IMR-90 (cell line): ENCODE results near the gene CDH23.

Experiments
- CEBPB ChIP-seq: IDR thresholded peaks from 2 replicates; pipeline ENCODE4 v1.6.1; 2012; ENCODE audit warnings: low read depth, low read length, improper control_type of control experiment
- CTCF ChIP-seq: conservative IDR thresholded peaks from 2 replicates; pipeline ENCODE4 v1.5.1; 2012; ENCODE audit warnings: mild to moderate bottlenecking, low read depth, low read length, improper control_type of control experiment
- ELK1 ChIP-seq: fragments of 150-350 bp; IDR thresholded peaks from 2 replicates; pipeline ENCODE4 v1.6.1; 2016; ENCODE audit warnings: low read depth, mild to moderate bottlenecking, low read length, moderate library complexity, borderline replicate concordance
- FOS ChIP-seq: fragments of 150-350 bp; IDR thresholded peaks from 2 replicates; pipeline ENCODE4 v1.6.1; 2016; ENCODE audit warnings: low read depth, low read length
- MXI1 ChIP-seq: IDR thresholded peaks from 2 replicates; pipeline ENCODE4 v1.6.1; 2012; ENCODE audit warnings: low read depth, mild to moderate bottlenecking, low read length, moderate library complexity, borderline replicate concordance
- POLR2A ChIP-seq: IDR thresholded peaks from 2 replicates; pipeline ENCODE4 v1.6.1; 2012; ENCODE audit warnings: mild to moderate bottlenecking, low read depth, low read length
- SMC3 ChIP-seq: fragments of 150-350 bp; IDR thresholded peaks from 2 replicates; pipeline ENCODE4 v1.6.1; 2016; ENCODE audit warnings: low read depth, mild to moderate bottlenecking, antibody characterized with exemption, low read length, moderate library complexity
- USF2 ChIP-seq: fragments of 150-350 bp; IDR thresholded peaks from 2 replicates; pipeline ENCODE4 v1.6.1; 2017; ENCODE audit warnings: mild to moderate bottlenecking, antibody characterized with exemption, low read length, low read depth

DNA sequence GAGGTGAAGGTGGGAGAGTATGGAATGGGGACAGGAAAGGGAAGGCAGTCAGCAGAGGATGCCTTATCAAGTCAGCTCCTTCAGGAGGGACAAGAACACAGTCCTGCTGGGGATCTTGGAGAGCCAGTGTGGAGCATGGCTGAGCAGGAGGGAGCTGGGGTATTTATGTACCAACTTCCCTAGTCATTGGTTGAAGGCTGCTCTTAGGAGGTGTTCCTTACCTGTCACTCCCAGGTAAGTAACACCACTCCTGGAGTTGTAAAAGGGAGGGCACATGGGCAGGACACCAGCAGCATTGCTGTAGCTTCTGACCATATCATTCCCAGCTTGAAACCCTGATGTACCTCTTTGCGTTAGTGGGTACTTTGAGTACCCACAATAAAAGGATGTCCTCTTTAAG lies 47.9 kb upstream of the CDH23 start:
- TF ChIP-seq CTCF (no peak), POLR2A (no peak), FOS (no peak), MXI1 (no peak), CEBPB (no peak), ELK1 (no peak), SMC3 (no peak), USF2 (no peak)
